Amniotic stem cell (primary cell): ENCODE data around the gene MRPL12.
"Not testable (repeated sequence)": the region's sequence is repeated elsewhere in the genome, so short reads cannot be mapped to it uniquely, and the experiment has no call there.

Experiments used
- DNase-seq: peaks from one replicate; lab custom pipeline; 2025; lab: John Stamatoyannopoulos, UW

MRPL12 gene

GRCh38 chr17:81702934-81703746 is at the start of gene MRPL12:
MRPL12 (plus strand) TSS chr17:81703367; CDS start chr17:81703502, 135 bp downstream.
- peak; percentile 71 for DNase-seq

GRCh38 chr17:81655378-81656117 is 47.6 kb upstream of the MRPL12 start:
- DNase-seq, result no peak

- no peak for DNase-seq
These were observed 46.9 kb upstream of the MRPL12 start, which contains the start of gene PDE6G for GRCh38 chr17:81656118-81656743. PDE6G (minus strand) TSS chr17:81656542; CDS start chr17:81653305, 3,237 bp downstream.

- DNase-seq, result no peak
These were observed 46.3 kb upstream of the MRPL12 start for GRCh38 chr17:81656835-81657234.

GRCh38 chr17:81659038-81659437 is 44.1 kb upstream of the MRPL12 start:
- no peak for DNase-seq

GRCh38 chr17:81660441-81660840 is 42.7 kb upstream of the MRPL12 start:
- no peak for DNase-seq

GRCh38 chr17:81662002-81662401 is 41.2 kb upstream of the MRPL12 start:
- DNase-seq, result no peak

- no peak for DNase-seq
These were observed 39.1 kb upstream of the MRPL12 start for GRCh38 chr17:81664051-81664470.

- DNase-seq, result no peak
These were observed 37.7 kb upstream of the MRPL12 start for GRCh38 chr17:81665205-81666091.

- DNase-seq, result no peak
These were observed 37.1 kb upstream of the MRPL12 start for GRCh38 chr17:81666092-81666341.

- peak; percentile 91 for DNase-seq
These were observed 36.6 kb upstream of the MRPL12 start, which contains the start of the genes CCDC137 and OXLD1 for GRCh38 chr17:81666342-81667191. CCDC137 (plus strand) TSS chr17:81666737; CDS start chr17:81666767, 30 bp downstream. OXLD1 (minus strand) TSS chr17:81666605; CDS start chr17:81666577, 28 bp downstream.

- DNase-seq, result no peak
These were observed 35.4 kb upstream of the MRPL12 start for GRCh38 chr17:81667754-81668153.

GRCh38 chr17:81672504-81672903 is 30.7 kb upstream of the MRPL12 start:
- no peak for DNase-seq

GRCh38 chr17:81672954-81673353 is 30.2 kb upstream of the MRPL12 start:
- DNase-seq, result no peak

GRCh38 chr17:81673561-81674258 is 29.5 kb upstream of the MRPL12 start:
- DNase-seq, result no peak

- not testable (repeated sequence) for DNase-seq
These were observed 27.5 kb upstream of the MRPL12 start for GRCh38 chr17:81675515-81676221.

- no peak for DNase-seq
These were observed 26.3 kb upstream of the MRPL12 start for GRCh38 chr17:81676906-81677305.

GRCh38 chr17:81680150-81680549 is 23.0 kb upstream of the MRPL12 start:
- DNase-seq, result no peak

GRCh38 chr17:81681672-81682071 is 21.5 kb upstream of the MRPL12 start:
- DNase-seq, result no peak
